Endothelial cell of umbilical vein (primary cell): Measurements from ENCODE around the gene SLA2. TPM values are rescaled to one million over a fixed set of nuclear protein-coding genes. Genes with fewer than 3 reads are reported as not detected.

Experiments used
- BruUV-seq: library from RNA; stranded (reverse); fragments of 400-500 nt; replicated peaks from 2 replicates; lab custom pipeline; 2021; lab: Mats Ljungman, UMichigan
- CTCF ChIA-PET: fragments of 300-600, 350-600 bp; sonication (Branson Sonifier 250); formaldehyde crosslinking; loops from one replicate; lab custom pipeline; 2021; ENCODE audit warnings: antibody characterized with exemption, inconsistent platforms; lab: Charles Lee
- POLR2A ChIA-PET: fragments of 300-600, 350-600 bp; sonication (Branson Sonifier 250); formaldehyde crosslinking; loops from one replicate; lab custom pipeline; 2021; ENCODE audit warnings: antibody characterized with exemption, inconsistent platforms; lab: Charles Lee
- DNase-seq: peaks from one replicate; pipeline ENCODE4 v3.0.0-alpha.2; 2011; ENCODE audit warnings: low read depth, low spot score
- FAIRE-seq: peaks from 2 replicates; lab custom pipeline; 2011; peaks lifted over from hg19 to GRCh38; lab: Jason Lieb, UNC
- H2AFZ ChIP-seq: 2 replicates; pipeline ENCODE4 v1.6.0; 2012; ENCODE audit warnings: low read depth, low read length, control low read depth, inconsistent platforms
- H3K27ac ChIP-seq: 2 replicates; pipeline ENCODE4 v1.5.1; 2011; ENCODE audit warnings: low read depth, mild to moderate bottlenecking, control low read depth, low read length, moderate library complexity; ENCODE audit not compliant: insufficient read depth
- H3K27me3 ChIP-seq, 2 experiments: 2 replicates each; pipeline versions ENCODE4 v1.6.0 to v1.6.1; 2011; ENCODE audit warnings: low read length in 2 of 2, mixed read lengths in 1 of 2; ENCODE audit not compliant: control insufficient read depth in 2 of 2, insufficient read depth in 2 of 2
- H3K36me3 ChIP-seq, 2 experiments: 2 replicates in 1 of 2; 3 replicates in 1 of 2; pipeline ENCODE4 v1.5.1; 2011; ENCODE audit warnings: low read length in 2 of 2, mild to moderate bottlenecking in 1 of 2, moderate library complexity in 1 of 2; ENCODE audit not compliant: control insufficient read depth in 2 of 2, insufficient read depth in 2 of 2; ENCODE audit errors: extremely low read depth in 1 of 2
- H3K4me1 ChIP-seq: 3 replicates; pipeline ENCODE4 v1.5.1; 2011; ENCODE audit warnings: mild to moderate bottlenecking, low read length; ENCODE audit not compliant: control insufficient read depth, insufficient read depth; ENCODE audit errors: extremely low read depth
- H3K4me2 ChIP-seq: 2 replicates; pipeline ENCODE4 v1.6.1; 2011; ENCODE audit warnings: low read length, control low read depth, mixed read lengths; ENCODE audit not compliant: insufficient read depth
- H3K4me3 ChIP-seq, 3 experiments: fragments of 200-600 bp in 1 of 3; sonication (generic), shearing (Covaris generic) in 1 of 3; replicated peaks in 1 of 3; 2 replicates each; pipeline ENCODE4 v1.5.1; 2011 to 2016; ENCODE audit warnings: control low read depth in 3 of 3, low read length in 3 of 3, mild to moderate bottlenecking in 2 of 3, inconsistent platforms in 1 of 3, low read depth in 1 of 3, moderate library complexity in 1 of 3; ENCODE audit not compliant: insufficient read depth in 1 of 3
- H3K79me2 ChIP-seq: 2 replicates; pipeline ENCODE4 v1.6.0; 2012; ENCODE audit warnings: low read length, inconsistent platforms; ENCODE audit not compliant: control insufficient read depth, insufficient read depth
- H3K9ac ChIP-seq: replicated peaks from 2 replicates; pipeline ENCODE3; 2011; ENCODE audit warnings: low read length, control low read depth; ENCODE audit not compliant: insufficient read depth; ENCODE audit errors: extremely low read depth
- H3K9me1 ChIP-seq: replicated peaks from 3 replicates; pipeline ENCODE4 v1.6.0; 2011; ENCODE audit warnings: mild to moderate bottlenecking, low read length; ENCODE audit not compliant: control insufficient read depth, insufficient read depth; ENCODE audit errors: extremely low read depth
- H3K9me3 ChIP-seq: replicated peaks from 2 replicates; pipeline ENCODE4 v1.5.1; 2012; ENCODE audit warnings: low read length, inconsistent platforms; ENCODE audit not compliant: control insufficient read depth, insufficient read depth
- H4K20me1 ChIP-seq: replicated peaks from 2 replicates; pipeline ENCODE3; 2011; ENCODE audit warnings: mild to moderate bottlenecking, low read length; ENCODE audit not compliant: control insufficient read depth, insufficient read depth; ENCODE audit errors: extremely low read depth
- EZH2 ChIP-seq: IDR thresholded peaks from 2 replicates; pipeline ENCODE4 v1.6.1; 2012; ENCODE audit warnings: borderline replicate concordance, low read depth, mild to moderate bottlenecking, moderate library complexity, low read length, inconsistent platforms; ENCODE audit not compliant: severe bottlenecking
- FOS ChIP-seq: IDR thresholded peaks from 2 replicates; pipeline ENCODE4 v1.6.1; 2011; ENCODE audit warnings: mild to moderate bottlenecking, low read length, moderate library complexity, borderline replicate concordance; ENCODE audit not compliant: insufficient read depth
- GATA2 ChIP-seq: IDR thresholded peaks from 2 replicates; pipeline ENCODE4 v1.7.0; 2011; ENCODE audit warnings: low read depth, mild to moderate bottlenecking, moderate library complexity, mixed read lengths, low read length; ENCODE audit not compliant: insufficient read length, insufficient read depth
- JUN ChIP-seq: IDR thresholded peaks from 2 replicates; pipeline ENCODE4 v1.6.1; 2011; ENCODE audit warnings: borderline replicate concordance, low read depth; ENCODE audit not compliant: insufficient read length, insufficient read depth
- MYC ChIP-seq: IDR thresholded peaks from one replicate; pipeline ENCODE4 v1.6.1; 2011; ENCODE audit warnings: mild to moderate bottlenecking, low read depth, low read length
- POLR2A ChIP-seq: IDR thresholded peaks from 2 replicates; pipeline ENCODE4 v1.6.1; 2012; ENCODE audit warnings: low read depth, mild to moderate bottlenecking, control low read depth, low read length
- POLR2AphosphoS5 ChIP-seq: IDR thresholded peaks from 2 replicates; pipeline ENCODE4 v1.6.1; 2012; ENCODE audit warnings: low read depth, mild to moderate bottlenecking, control low read depth, low read length, moderate library complexity; ENCODE audit not compliant: insufficient read depth
- dilution Hi-C: fragments of 300-500 bp; cut with MboI; formaldehyde crosslinking; loops from one replicate; pipeline ENCODE4 v1.15.0; 2019; ENCODE audit warnings: low sequenced_read_pairs; ENCODE audit not compliant: extremely low pct_ligation_motif_present
- intact Hi-C: fragments of 100-400 bp; cut with micrococcal nuclease; formaldehyde crosslinking; loops from one replicate; pipeline ENCODE4 v1.10.0; 2022
- polyA plus RNA-seq, 4 experiments: library from polyadenylated mRNA; depleted of rRNA in 3 of 4; stranded (reverse) in 3 of 4; unstranded in 1 of 4; fragments of >200 nt; gene quantifications; 2 replicates each; pipeline versions ENCODE4 v1.2.1 to v1.2.3, GENCODE V29; 2011 to 2012; ENCODE audit warnings: missing spikeins in 1 of 4
- total RNA-seq: library from RNA; stranded (reverse); gene quantifications from 2 replicates; pipeline ENCODE4 v1.2.3, GENCODE V29; 2021
- TF ChIP-seq, protein P1 (sequence below), 2 donors: IDR thresholded peaks; 1 replicate in 1 of 2; 2 replicates in 1 of 2; pipeline ENCODE4 v1.5.1; 2011; ENCODE audit warnings: low read length in 2 of 2, mild to moderate bottlenecking in 2 of 2, moderate library complexity in 2 of 2, control low read depth in 1 of 2, inconsistent platforms in 1 of 2, low read depth in 1 of 2; ENCODE audit not compliant: insufficient read depth in 1 of 2; ENCODE audit errors: extremely low read depth in 1 of 2
- TF ChIP-seq, protein P2 (sequence below): IDR thresholded peaks from 2 replicates; pipeline ENCODE4 v1.6.1; 2011; ENCODE audit not compliant: insufficient read depth, insufficient read length

Gene SLA2
- total and polyA plus RNA-seq, 2 donors (not counting 3 experiments of a cell fraction or from before 2014, with no cell fraction given), result not detected

DNA sequence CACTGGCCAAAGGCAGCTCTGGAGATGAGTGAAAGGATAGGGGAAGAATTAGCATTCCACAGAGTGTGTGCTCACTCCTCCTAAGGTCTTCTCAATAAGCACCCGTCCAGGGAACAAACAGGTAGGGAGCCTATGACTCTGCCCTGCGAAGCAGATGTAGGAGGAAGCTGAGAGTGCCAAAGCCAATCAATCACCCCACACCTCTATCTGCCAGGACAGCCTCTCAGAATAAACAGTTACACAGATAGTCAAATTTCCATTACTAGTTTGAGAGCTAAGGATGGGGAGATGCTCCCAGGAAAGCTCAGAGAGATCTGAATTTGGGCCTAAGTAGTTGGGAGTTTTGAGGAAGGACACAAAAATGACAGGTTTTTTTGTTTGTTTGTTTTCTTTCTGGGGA, 40.5 kb upstream of the SLA2 start:
- no peak overlapping the region for H3K9ac ChIP-seq
- no peak overlapping the region for H3K27ac ChIP-seq
- TF ChIP-seq MYC (no peak), POLR2AphosphoS5 (no peak), POLR2A (no peak), GATA2 (no peak), JUN (no peak), FOS (no peak), EZH2 (no peak)
- TF ChIP-seq, protein P1, sequence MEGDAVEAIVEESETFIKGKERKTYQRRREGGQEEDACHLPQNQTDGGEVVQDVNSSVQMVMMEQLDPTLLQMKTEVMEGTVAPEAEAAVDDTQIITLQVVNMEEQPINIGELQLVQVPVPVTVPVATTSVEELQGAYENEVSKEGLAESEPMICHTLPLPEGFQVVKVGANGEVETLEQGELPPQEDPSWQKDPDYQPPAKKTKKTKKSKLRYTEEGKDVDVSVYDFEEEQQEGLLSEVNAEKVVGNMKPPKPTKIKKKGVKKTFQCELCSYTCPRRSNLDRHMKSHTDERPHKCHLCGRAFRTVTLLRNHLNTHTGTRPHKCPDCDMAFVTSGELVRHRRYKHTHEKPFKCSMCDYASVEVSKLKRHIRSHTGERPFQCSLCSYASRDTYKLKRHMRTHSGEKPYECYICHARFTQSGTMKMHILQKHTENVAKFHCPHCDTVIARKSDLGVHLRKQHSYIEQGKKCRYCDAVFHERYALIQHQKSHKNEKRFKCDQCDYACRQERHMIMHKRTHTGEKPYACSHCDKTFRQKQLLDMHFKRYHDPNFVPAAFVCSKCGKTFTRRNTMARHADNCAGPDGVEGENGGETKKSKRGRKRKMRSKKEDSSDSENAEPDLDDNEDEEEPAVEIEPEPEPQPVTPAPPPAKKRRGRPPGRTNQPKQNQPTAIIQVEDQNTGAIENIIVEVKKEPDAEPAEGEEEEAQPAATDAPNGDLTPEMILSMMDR (IDR thresholded peaks at IDR 0.05; ENCODE audit: extremely low read depth in 1 of 2, insufficient read depth in 1 of 2, low read depth in 1 of 2, low read length in 2 of 2), result no peak
- TF ChIP-seq, protein P2, sequence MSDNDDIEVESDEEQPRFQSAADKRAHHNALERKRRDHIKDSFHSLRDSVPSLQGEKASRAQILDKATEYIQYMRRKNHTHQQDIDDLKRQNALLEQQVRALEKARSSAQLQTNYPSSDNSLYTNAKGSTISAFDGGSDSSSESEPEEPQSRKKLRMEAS, result no peak
- no peak for FAIRE-seq
- no peaks in the 10 kb centered on the region for H3K9me3 ChIP-seq
- no TSS peak for BruUV-seq
- H3K4me1 ChIP-seq, result no peaks in the 10 kb centered on the region
- no peak for DNase-seq
- intact Hi-C loops, result no loop called here
- ChIA-PET CTCF (interaction anchor here (1.3 kb wide), 1 partner anchor 32 kb away, joined by 3 read pairs; no protein-coding TSS in a partner anchor), POLR2A (no interaction called here)
- H3K9me1 ChIP-seq, result no peaks in the 10 kb centered on the region
- no peak overlapping the region for H3K4me2 ChIP-seq
- H2AFZ ChIP-seq, result no peak overlapping the region
- no peaks in the 10 kb centered on the region for H4K20me1 ChIP-seq
- H3K36me3 ChIP-seq, result no peaks in the 10 kb centered on the region
- dilution Hi-C loops, result no loop called here
- no peak overlapping the region for H3K4me3 ChIP-seq
- H3K79me2 ChIP-seq, result no peaks in the 10 kb centered on the region
- no peaks in the 10 kb centered on the region for H3K27me3 ChIP-seq
